ENCODE results near the gene LPCAT4. TPM values are rescaled to one million over a fixed set of nuclear protein-coding genes. Genes with fewer than 3 reads are reported as not detected.
A peak's percentile ranks its signal among the peaks of the same experiment; 100 is the strongest.

LPCAT4 gene
- total and polyA plus RNA-seq, 9 of the 15 experiments (the other 6 are each of a cell fraction or from before 2014, with no cell fraction given) = 7.3 to 34.3 (median 14.4) TPM

DNA sequence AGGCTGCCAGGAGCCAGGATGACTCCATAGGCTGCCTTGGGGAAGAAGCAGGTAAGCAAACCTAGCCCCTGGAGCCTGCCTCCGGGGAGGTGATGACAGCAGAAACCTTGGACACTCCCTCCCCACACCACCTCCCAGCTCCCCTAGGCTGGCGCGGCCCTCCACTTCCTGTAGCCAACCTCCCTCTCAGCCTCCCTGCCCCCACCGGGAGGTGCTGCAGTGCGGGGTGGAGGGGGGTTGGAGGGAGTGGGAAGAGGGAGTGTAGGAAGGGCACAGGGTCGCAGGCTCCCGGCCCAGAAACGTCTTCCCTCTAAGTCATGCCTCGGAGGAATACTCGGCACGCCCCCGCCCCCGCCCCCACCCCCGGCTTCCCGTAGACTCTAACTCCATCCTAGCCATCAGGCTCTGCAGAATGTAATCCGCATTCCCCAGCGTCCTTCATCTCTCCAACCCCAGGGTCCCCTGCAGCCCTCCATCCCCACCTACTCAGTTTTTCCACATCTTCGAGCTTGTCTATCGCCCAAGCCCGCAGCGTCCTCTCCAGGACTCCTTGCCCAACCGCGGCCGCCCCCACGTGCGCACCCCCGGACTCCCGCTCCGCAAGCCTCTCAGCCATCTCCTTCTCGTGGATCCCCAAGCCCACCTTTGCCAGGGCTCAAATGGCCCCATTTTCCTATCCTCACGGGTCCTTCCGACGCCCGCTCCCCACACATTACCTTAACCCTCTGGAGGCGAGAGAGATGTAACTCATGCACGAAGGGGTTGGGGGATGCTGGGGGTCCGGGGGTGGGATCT, 528 bp downstream of the LPCAT4 start:
- in situ Hi-C loops (cut with MboI) = loop anchor here (10.0 kb wide), 1 partner anchor 302 kb away; no protein-coding TSS in a partner anchor
- peaks cover 10% of the 10 kb centered on the region; the same call in 2 of the 3 replicates for H3K79me2 ChIP-seq (ENCODE audit: control insufficient read depth, insufficient read depth, low read length)
- WGBS (ENCODE audit: insufficient coverage, low coverage, missing lambda C conversion rate) = 2% methylated on average over 22 of the region's 37 CpGs
- peak; percentile 71 to 84 (median 74) for DNase-seq (ENCODE audit: extremely low read depth in 1 of 4, low spot score in 3 of 4)
- peak overlapping the region; percentile 88 for H3K4me2 ChIP-seq (ENCODE audit: insufficient read depth, low read length)
- H3K4me1 ChIP-seq (replicated peaks in 1 of 2; ENCODE audit: control insufficient read depth in 2 of 2, insufficient read depth in 2 of 2, low read length in 2 of 2) = peaks cover 7 to 22% of the 10 kb centered on the region in 2 experiments; a peak in 4 of 5 replicates
- ChIA-PET POLR2A (interaction anchor here (0.6 to 2.3 kb wide), 9 partner anchors 9 to 265 kb away, joined by 3 to 10 read pairs (median 4); partner anchors contain the start of genes EMC7 and PGBD4), CTCF (ENCODE audit: low intra/inter-chr PET ratio) (interaction anchor here (0.9 to 2.0 kb wide), 3 partner anchors 23 to 305 kb away, joined by 5 to 18 read pairs (median 7); partner anchors contain the start of genes NOP10 and NUTM1)
- peaks cover 24% of the 10 kb centered on the region; the same call in 2 of the 3 replicates for H3K36me3 ChIP-seq (ENCODE audit: control insufficient read depth, insufficient read depth, low read length)
- intact Hi-C loops (cut with micrococcal nuclease) = loop anchor here (1.0 to 5.0 kb wide), 5 partner anchors 23 to 304 kb away; partner anchors contain the start of genes KATNBL1, NOP10 and NUTM1
- peak; percentile 75 for ATAC-seq
- H3K27me3 ChIP-seq (ENCODE audit: control insufficient read depth in 2 of 2, insufficient read depth in 2 of 2, low read length in 2 of 2) = no peaks in the 10 kb centered on the region
- no peaks in the 10 kb centered on the region for H3K9me3 ChIP-seq (replicated peaks; ENCODE audit: control insufficient read depth, insufficient read depth, low read depth, low read length)
- H4K20me1 ChIP-seq (replicated peaks; ENCODE audit: control insufficient read depth, insufficient read depth, low read length) = no peaks in the 10 kb centered on the region
- H3K9ac ChIP-seq (ENCODE audit: insufficient read depth in 1 of 2, low read depth in 2 of 2, low read length in 2 of 2) = peak overlapping the region; percentile 44 to 75; a peak in 3 of 4 replicates
- no TSS peak for BruUV-seq (replicated peaks)
- no peaks in the 10 kb centered on the region for H3K9me1 ChIP-seq (ENCODE audit: control insufficient read depth, insufficient read depth, low read length)
- peak overlapping the region; percentile 84 for H2AFZ ChIP-seq (ENCODE audit: low read depth, low read length)
- H3K4me3 ChIP-seq = peak overlapping the region; percentile 99
- FAIRE-seq = peak; percentile 69
- H3K27ac ChIP-seq (ENCODE audit: extremely low read depth, low read depth, low read length) = peak overlapping the region; percentile 33; the same call in 1 of the 3 replicates
- TF ChIP-seq TEAD2 (tag; IDR thresholded peaks at IDR 0.05) = no peak
- TF ChIP-seq, protein P1, sequence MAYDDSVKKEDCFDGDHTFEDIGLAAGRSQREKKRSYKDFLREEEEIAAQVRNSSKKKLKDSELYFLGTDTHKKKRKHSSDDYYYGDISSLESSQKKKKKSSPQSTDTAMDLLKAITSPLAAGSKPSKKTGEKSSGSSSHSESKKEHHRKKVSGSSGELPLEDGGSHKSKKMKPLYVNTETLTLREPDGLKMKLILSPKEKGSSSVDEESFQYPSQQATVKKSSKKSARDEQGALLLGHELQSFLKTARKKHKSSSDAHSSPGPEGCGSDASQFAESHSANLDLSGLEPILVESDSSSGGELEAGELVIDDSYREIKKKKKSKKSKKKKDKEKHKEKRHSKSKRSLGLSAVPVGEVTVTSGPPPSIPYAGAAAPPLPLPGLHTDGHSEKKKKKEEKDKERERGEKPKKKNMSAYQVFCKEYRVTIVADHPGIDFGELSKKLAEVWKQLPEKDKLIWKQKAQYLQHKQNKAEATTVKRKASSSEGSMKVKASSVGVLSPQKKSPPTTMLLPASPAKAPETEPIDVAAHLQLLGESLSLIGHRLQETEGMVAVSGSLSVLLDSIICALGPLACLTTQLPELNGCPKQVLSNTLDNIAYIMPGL (CRISPR knock-in tag; IDR thresholded peaks at IDR 0.05) = no peak
- TF ChIP-seq ARHGAP35 (IDR thresholded peaks at IDR 0.05; ENCODE audit: partially characterized antibody) = no peak
- TF ChIP-seq RB1 (IDR thresholded peaks at IDR 0.05; ENCODE audit: low read depth) = peak; percentile 25; the same call in 1 of the 2 replicates
- TF ChIP-seq ETV5 (CRISPR knock-in tag; IDR thresholded peaks at IDR 0.05; ENCODE audit: low read depth) = no peak
- TF ChIP-seq CHCHD3 (CRISPR knock-in tag; IDR thresholded peaks at IDR 0.05) = no peak
- TF ChIP-seq PTRF (tag; IDR thresholded peaks at IDR 0.05) = no peak
- TF ChIP-seq HDAC1 (IDR thresholded peaks at IDR 0.05) = peak in 1 of 2 experiments; percentile 65; a peak in 2 of 4 replicates
- TF ChIP-seq, protein P2, sequence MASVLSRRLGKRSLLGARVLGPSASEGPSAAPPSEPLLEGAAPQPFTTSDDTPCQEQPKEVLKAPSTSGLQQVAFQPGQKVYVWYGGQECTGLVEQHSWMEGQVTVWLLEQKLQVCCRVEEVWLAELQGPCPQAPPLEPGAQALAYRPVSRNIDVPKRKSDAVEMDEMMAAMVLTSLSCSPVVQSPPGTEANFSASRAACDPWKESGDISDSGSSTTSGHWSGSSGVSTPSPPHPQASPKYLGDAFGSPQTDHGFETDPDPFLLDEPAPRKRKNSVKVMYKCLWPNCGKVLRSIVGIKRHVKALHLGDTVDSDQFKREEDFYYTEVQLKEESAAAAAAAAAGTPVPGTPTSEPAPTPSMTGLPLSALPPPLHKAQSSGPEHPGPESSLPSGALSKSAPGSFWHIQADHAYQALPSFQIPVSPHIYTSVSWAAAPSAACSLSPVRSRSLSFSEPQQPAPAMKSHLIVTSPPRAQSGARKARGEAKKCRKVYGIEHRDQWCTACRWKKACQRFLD (CRISPR knock-in tag; IDR thresholded peaks at IDR 0.05) = no peak
- no peak for TF ChIP-seq RAD51 (IDR thresholded peaks at IDR 0.05; ENCODE audit: borderline replicate concordance, low read depth)
- TF ChIP-seq, protein P3, sequence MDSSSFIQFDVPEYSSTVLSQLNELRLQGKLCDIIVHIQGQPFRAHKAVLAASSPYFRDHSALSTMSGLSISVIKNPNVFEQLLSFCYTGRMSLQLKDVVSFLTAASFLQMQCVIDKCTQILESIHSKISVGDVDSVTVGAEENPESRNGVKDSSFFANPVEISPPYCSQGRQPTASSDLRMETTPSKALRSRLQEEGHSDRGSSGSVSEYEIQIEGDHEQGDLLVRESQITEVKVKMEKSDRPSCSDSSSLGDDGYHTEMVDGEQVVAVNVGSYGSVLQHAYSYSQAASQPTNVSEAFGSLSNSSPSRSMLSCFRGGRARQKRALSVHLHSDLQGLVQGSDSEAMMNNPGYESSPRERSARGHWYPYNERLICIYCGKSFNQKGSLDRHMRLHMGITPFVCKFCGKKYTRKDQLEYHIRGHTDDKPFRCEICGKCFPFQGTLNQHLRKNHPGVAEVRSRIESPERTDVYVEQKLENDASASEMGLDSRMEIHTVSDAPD (CRISPR knock-in tag; IDR thresholded peaks at IDR 0.05) = no peak
- TF ChIP-seq EP300 (IDR thresholded peaks at IDR 0.05; ENCODE audit: low read length) = no peak
- peak in 1 of 2 experiments; percentile 16; a peak in 1 of 4 replicates for TF ChIP-seq RCOR1 (IDR thresholded peaks at IDR 0.05; ENCODE audit: borderline replicate concordance in 1 of 2, low read depth in 2 of 2, low read length in 2 of 2)
- TF ChIP-seq, protein P4, sequence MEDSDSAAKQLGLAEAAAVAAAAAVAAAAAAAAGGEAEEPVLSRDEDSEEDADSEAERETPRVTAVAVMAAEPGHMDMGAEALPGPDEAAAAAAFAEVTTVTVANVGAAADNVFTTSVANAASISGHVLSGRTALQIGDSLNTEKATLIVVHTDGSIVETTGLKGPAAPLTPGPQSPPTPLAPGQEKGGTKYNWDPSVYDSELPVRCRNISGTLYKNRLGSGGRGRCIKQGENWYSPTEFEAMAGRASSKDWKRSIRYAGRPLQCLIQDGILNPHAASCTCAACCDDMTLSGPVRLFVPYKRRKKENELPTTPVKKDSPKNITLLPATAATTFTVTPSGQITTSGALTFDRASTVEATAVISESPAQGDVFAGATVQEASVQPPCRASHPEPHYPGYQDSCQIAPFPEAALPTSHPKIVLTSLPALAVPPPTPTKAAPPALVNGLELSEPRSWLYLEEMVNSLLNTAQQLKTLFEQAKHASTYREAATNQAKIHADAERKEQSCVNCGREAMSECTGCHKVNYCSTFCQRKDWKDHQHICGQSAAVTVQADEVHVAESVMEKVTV (CRISPR knock-in tag; IDR thresholded peaks at IDR 0.05) = no peak

Data from K562 (cell line).